Peyer's patch (tissue), 4 donors: ENCODE measurements around the gene GZMH.

Experiments used
- POLR2A ChIP-seq, 2 donors: fragments of 450-650 bp; IDR thresholded peaks; one replicate each; pipeline ENCODE4 v1.5.1; 2017; ENCODE audit warnings: antibody characterized with exemption in 2 of 2, mild to moderate bottlenecking in 2 of 2, moderate library complexity in 2 of 2
- TF ChIP-seq, protein P1 (sequence below), 6 experiments: fragments of 450-650 bp in 4 of 6; fragments of 200-600 bp in 2 of 6; sonication (generic) in 1 of 6; IDR thresholded peaks; one replicate each; pipeline ENCODE4 v1.5.1; 2017 to 2019; ENCODE audit warnings: antibody characterized with exemption in 6 of 6, mild to moderate bottlenecking in 3 of 6, moderate library complexity in 1 of 6

DNA sequence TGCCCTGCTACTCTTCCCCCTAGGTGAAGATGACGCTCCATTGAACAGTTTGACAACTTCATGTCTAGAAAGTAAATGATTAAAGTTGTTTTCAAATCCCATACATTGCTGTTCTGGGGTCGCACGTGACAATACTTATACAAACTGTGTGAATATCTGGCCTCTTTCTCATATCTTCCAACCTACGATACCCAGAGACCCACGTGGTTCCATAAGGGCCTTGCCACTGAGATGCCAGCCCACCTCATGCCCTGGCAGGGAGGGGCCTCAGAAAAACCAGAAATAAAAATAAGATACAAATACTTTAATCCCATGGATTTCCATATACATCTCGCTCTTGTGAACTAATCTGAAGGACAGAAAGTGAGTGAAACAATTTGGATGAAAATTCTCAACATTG lies 20.0 kb upstream of the GZMH start:
- TF ChIP-seq, protein P1, sequence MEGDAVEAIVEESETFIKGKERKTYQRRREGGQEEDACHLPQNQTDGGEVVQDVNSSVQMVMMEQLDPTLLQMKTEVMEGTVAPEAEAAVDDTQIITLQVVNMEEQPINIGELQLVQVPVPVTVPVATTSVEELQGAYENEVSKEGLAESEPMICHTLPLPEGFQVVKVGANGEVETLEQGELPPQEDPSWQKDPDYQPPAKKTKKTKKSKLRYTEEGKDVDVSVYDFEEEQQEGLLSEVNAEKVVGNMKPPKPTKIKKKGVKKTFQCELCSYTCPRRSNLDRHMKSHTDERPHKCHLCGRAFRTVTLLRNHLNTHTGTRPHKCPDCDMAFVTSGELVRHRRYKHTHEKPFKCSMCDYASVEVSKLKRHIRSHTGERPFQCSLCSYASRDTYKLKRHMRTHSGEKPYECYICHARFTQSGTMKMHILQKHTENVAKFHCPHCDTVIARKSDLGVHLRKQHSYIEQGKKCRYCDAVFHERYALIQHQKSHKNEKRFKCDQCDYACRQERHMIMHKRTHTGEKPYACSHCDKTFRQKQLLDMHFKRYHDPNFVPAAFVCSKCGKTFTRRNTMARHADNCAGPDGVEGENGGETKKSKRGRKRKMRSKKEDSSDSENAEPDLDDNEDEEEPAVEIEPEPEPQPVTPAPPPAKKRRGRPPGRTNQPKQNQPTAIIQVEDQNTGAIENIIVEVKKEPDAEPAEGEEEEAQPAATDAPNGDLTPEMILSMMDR (IDR thresholded peaks at IDR 0.05), result no peak
- TF ChIP-seq POLR2A (IDR thresholded peaks at IDR 0.05), result no peak
